Measurements from ENCODE around the gene VCY. TPM values are rescaled to one million over a fixed set of nuclear protein-coding genes. Genes with fewer than 3 reads are reported as not detected.
"Not testable (repeated sequence)": the region's sequence is repeated elsewhere in the genome, so short reads cannot be mapped to it uniquely, and the experiment has no call there.

Gene VCY
- polyA plus RNA-seq (2012; ENCODE audit: insufficient read depth, insufficient read length): not detected

GRCh38 chrY:13986373-13986772, at the start of gene VCY:
TSS of gene VCY (minus strand) at chrY:13986473. CDS start at chrY:13986440, 33 bp downstream.
- DNase-seq (ENCODE audit: low read depth, low spot score); H3K4me3 ChIP-seq (ENCODE audit: low read length): not testable (repeated sequence)

- H3K4me3 ChIP-seq (ENCODE audit: low read length): not testable (repeated sequence)
Observed at GRCh38 chrY:14030395-14030794, 44.1 kb upstream of the VCY start.

DNA sequence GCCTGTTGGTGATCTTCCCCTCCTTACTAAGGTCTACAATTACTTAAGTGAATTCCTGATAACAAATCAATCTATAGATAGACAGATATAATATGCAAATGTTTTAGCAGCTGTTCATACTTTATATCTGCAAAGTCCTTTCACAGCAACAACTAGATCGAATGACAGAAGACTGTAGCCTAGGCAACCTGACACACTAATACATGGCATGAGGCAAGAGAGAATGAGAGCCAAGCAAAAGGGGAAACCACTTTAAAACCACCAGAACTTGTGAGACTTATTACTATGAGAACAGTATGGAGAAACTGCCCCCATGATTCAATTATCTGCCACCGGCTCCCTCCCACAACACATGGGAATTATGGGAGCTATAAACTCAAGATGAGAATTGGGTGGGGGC, 25.6 kb upstream of the VCY start:
- not testable (repeated sequence) for H3K4me3 ChIP-seq (ENCODE audit: low read length); DNase-seq (ENCODE audit: low read depth, low spot score)

More at GRCh38 chrY:14030395-14030794, 44.1 kb upstream of the VCY start:
- DNase-seq (ENCODE audit: low read depth, low spot score): not testable (repeated sequence)

- not testable (repeated sequence) for H3K4me3 ChIP-seq (ENCODE audit: low read length); DNase-seq (ENCODE audit: low read depth, low spot score)
Observed at GRCh38 chrY:13942406-13942805, 43.9 kb downstream of the VCY start.
